ENCODE results near the gene OR8D1.

OR8D1 gene

GRCh38 chr11:124313849-124314248 is at the start of gene OR8D1:
OR8D1 (minus strand) TSS chr11:124313949; CDS start chr11:124310766, 3,183 bp downstream.
- no peak for DNase-seq

GRCh38 chr11:124359566-124359965 is 45.8 kb upstream of the OR8D1 start:
- no peak for DNase-seq

- DNase-seq, result no peak
Measured at GRCh38 chr11:124346311-124346955, 32.7 kb upstream of the OR8D1 start.

GRCh38 chr11:124344346-124344745 is 30.6 kb upstream of the OR8D1 start:
- no peak for DNase-seq

DNA sequence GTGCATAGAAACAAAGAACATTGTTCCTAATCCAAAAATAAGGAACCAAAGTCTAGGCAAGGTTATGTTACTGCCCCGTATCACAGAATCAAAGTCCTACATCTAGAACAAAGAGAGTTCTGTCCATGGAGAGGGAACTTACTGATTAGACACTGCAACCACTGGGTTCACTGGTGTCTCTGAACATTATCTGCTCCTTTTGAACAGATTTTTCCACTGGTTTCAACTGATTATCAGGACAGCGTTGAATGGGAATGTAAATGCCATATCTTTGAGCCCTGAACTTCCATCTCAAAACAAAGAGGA is 26.3 kb upstream of the OR8D1 start:
- no peak for DNase-seq

DNA sequence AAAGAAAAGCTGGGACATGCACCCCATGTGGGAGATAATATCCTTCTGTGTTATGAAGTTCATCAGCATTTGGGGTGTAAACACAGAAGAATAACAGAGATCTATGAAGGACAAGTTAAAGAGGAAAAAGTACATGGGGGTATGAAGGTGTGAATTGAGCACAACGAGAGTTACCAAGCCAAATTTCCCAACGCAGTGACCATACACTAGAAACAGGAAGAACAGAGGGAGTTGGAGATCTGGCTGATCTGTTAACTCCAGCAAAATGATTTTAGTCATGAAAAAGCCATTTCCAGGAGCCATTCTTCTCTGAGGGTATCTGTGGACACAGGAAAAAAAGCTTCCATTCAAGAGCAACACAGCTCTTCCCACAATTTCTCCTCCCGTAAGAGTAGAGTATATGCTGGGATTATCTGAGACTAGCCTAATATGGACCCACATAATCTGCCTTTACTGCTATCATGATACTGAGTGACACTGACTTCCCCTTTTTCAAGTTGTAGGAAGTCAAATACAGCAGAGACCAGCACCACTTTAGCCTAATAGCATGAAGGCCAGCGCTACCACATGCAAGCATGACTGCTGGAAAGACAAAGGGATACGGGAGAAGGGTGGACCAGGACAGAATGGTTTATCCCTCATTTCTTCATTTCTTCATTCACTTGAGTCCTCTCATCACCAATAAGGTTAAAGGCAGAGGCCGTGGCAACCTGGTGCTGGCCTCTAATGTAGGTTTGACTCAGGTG is 25.8 kb upstream of the OR8D1 start:
- DNase-seq, result no peak

DNA sequence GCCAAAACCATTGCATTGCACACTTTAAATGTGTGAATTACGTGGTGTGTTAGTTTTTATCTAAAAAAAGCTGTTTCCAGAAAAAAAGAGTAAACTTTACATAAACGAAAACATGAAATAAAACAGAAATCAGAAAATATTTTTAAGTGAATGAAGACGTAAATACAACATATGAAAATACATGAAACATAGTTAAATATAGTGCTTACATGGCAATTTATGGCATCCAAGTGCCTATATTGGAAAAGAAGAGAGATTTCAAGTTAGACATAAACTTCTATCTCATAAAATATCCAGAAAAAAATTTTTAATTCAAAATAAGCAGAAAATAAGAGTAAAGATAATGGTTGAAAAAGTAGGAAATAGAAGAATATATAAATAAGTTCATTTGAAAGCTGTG is 18.1 kb upstream of the OR8D1 start:
- no peak for DNase-seq

- DNase-seq, result no peak
Measured at GRCh38 chr11:124329787-124330478, 16.2 kb upstream of the OR8D1 start.

DNA sequence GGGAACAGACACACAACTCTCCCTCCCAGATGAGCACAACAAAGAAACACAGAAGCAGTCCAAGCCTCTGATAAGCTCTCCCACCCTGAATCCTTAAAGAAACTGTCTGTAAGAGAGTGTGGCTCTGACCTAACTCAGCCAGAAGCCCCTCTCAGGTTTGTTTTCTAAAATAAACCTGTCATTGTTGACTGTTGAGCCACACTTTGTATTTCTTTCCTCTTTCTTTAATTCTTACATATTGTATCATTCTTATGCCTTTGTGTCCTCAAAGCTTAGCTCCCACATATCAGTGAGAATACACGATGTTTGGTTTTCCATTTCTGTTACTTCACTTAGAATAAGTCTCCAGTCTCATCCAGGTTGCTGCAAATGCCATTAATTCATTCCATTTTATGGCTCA is 14.0 kb upstream of the OR8D1 start:
- DNase-seq, result no peak

DNA sequence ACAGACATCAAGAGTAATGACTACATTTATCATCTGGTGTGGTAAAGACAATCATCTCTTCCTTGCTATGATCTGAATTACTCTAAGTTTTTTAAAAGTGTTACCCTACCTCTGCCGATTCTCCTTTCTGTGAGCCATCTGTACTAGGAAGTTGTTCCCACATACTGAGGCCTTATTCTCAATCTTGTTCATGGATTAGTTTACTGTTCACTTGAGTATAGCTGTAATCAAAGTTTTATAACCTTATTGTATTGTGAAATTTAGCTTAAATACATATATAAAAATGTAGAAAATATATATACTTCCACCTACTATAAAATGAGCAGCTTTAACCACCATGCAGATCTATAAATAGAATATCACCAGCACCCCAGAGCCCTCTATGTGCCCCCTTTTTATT is 8.6 kb upstream of the OR8D1 start:
- no peak for DNase-seq

DNA sequence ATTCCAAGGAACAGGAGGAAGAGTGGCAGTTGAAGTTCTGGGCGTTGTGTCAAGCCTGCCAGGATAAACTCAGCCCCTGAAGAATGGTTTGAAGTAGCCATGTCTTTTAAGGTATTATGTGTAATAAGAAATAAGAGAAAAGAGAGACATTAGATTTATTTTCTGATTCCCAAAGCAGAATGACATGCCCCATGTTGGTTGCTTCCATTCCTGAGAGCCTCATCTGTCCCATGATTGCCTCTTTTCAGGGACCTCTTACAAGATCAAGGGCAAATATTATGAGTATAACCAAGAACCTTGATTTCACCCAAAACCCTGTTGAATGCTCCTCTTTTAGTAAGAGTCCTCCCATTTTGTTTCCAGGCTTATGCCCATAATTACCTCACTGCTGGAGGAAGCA is 6.3 kb upstream of the OR8D1 start, which contains the start of gene OR8D2:
Gene OR8D2 (minus strand): TSS at position 101 of the 400 bp plus-strand sequence. CDS start 0 bp downstream, at position 101.
- DNase-seq, result no peak

DNA sequence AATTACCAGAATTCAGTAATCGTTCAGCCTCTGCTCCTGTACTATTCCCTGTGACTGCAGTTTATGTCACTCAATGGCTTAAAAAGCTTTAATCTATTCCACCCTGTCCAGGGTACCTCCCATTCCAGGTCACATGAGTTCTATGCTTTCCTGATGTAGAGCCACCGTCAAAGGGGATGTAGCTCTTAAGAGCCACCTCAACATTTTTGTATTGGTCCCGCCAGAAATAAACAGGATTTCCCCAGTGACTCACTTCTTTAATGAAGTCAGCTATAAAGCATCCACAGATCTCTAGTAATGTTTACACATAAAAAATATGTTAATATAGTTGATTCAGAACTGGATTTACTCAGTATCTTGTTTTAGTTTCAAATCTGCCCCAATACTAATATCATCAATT is 1.3 kb upstream of the OR8D1 start:
- no peak for DNase-seq

GRCh38 chr11:124313131-124313530 is 618 bp downstream of the OR8D1 start:
- no peak for DNase-seq

DNA sequence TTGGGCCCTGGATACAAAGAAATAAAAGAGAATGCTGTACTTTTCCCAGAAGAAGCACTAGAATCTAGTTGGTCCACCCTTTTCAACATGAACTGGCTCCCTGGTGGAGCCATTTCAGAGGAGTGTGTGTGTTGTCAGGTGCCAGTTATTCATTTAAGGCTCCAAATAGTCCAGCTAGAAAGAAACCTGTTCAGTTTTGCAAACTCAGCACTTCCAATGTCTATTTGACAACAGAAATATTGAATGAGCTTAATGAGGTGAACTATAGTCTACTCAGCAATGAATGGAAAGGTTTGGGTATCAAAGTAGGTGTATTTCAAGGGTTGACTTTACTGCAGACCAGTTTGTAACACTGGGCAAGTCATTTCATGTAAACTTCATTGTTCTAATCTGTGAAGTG is 2.1 kb downstream of the OR8D1 start:
- DNase-seq, result no peak

DNA sequence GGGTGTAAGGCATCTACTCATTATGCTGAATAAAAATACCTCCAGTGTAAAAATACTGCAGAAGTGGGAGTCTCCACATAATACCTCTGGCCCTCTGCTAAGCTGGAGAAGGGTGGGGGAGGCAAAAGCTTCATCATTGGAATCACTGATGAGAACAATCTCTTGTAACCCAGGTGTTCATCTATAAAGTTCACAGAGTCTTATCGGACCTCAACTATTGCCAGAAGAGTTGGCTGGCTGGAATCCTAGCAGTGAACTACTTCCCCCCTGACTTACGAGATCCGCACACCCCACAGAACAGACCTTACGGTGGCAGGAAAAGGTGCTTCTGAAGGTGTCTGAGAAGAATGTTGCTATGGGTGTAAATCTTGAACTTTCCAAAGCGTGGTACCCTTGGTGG is 2.5 kb downstream of the OR8D1 start:
- DNase-seq, result no peak

- no peak for DNase-seq
Measured at GRCh38 chr11:124310721-124311120, 3.0 kb downstream of the OR8D1 start.

DNA sequence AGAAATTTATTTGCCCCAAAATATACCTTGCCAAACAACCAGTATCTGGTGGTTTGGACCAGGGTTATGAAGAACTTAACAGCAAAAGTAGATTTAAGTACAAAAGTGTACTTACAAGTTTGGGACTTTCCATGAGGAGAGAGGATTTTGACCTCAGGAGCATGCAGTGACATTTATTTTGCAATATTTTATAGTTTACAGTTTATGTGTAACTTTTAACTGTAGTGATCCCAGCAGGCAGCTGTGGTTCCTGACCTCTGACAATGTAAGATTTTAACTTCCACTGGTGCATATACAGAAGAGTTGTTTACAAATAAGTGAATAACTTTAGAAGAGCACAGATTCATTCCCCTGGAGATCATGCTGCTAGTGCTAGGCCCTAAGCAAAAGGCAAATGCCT is 6.7 kb downstream of the OR8D1 start:
- DNase-seq, result no peak

- no peak for DNase-seq
Measured at GRCh38 chr11:124302347-124303125, 11.2 kb downstream of the OR8D1 start.

GRCh38 chr11:124301548-124301947 is 12.2 kb downstream of the OR8D1 start:
- DNase-seq, result no peak

GRCh38 chr11:124297921-124298320 is 15.8 kb downstream of the OR8D1 start:
- DNase-seq, result no peak

- no peak for DNase-seq
Measured at GRCh38 chr11:124296016-124296415, 17.7 kb downstream of the OR8D1 start.

GRCh38 chr11:124294687-124295086 is 19.1 kb downstream of the OR8D1 start:
- DNase-seq, result no peak

DNA sequence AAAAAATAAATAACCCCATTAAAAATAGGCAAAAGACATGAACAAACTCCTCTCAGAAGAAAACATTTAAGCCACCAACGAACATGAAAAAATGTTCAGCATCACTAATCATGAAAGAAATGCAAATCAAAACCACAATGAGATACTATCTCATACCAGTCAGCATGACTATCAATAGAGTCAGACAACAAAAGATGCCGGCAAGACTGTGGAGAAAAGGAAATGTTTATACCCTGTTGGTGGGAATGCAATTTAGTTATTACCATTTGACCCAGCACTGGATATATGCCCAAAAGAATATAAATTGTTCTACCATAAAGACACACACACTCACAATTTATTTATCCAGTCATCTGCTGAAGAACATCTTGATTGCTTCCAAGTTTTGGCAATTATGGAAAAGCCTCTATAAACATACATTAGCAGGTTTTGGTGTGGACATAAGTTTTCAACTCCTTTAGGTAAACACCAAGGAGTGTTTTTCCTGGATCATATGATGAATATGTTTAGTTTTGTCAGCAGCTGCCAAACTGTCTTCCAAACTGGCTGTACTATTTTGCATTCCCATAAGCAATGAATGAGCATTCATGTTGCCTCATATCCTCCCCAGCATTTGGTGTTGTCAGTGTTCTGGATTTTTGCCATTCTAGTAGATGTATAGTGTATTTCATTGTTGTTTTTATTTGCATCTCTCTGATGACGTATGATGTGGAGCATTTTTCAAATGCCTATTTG is 28.0 kb downstream of the OR8D1 start:
- no peak for DNase-seq
